Measurements from ENCODE around the gene FRMD1.

DNA sequence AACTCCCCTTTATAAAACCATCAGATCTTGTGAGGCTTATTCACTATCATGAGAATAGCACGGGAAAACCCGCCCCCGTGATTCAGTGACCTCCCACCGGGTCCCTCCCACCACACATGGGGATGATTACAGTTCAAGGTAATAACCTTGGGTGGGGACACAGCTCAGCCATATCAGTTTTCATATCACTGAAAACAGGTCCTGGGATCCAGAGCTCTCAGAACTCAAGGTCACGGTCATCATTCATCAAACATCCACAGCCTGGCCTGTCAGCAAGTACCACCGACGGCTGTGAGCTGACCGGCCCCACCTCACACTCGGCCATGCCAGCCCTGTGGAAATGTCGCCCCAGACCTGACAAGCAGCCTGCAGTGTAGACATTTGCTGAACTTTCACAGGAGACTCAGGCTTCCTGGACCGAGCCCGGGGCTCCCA is 14.1 kb upstream of the FRMD1 start:
- TF ChIP-seq, protein P1, sequence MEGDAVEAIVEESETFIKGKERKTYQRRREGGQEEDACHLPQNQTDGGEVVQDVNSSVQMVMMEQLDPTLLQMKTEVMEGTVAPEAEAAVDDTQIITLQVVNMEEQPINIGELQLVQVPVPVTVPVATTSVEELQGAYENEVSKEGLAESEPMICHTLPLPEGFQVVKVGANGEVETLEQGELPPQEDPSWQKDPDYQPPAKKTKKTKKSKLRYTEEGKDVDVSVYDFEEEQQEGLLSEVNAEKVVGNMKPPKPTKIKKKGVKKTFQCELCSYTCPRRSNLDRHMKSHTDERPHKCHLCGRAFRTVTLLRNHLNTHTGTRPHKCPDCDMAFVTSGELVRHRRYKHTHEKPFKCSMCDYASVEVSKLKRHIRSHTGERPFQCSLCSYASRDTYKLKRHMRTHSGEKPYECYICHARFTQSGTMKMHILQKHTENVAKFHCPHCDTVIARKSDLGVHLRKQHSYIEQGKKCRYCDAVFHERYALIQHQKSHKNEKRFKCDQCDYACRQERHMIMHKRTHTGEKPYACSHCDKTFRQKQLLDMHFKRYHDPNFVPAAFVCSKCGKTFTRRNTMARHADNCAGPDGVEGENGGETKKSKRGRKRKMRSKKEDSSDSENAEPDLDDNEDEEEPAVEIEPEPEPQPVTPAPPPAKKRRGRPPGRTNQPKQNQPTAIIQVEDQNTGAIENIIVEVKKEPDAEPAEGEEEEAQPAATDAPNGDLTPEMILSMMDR (IDR thresholded peaks at IDR 0.05) = no peak
- no peak for TF ChIP-seq POLR2A (IDR thresholded peaks at IDR 0.05)
